DOHH2 (cell line): ENCODE measurements around the gene RGS17.

ENCODE experiments used
- EZH2phosphoT487 ChIP-seq: fragments of 200-600 bp; sonication (generic); IDR thresholded peaks from 2 replicates; pipeline ENCODE4 v1.6.1; 2017; ENCODE audit warnings: borderline replicate concordance, mild to moderate bottlenecking, antibody characterized with exemption, low read length, moderate library complexity, mixed read lengths
- TF ChIP-seq, protein P1 (sequence below): fragments of 200-600 bp; sonication (generic); IDR thresholded peaks from one replicate; pipeline ENCODE4 v1.5.1; 2014; ENCODE audit warnings: antibody characterized with exemption, mild to moderate bottlenecking, low read depth, low read length; ENCODE audit not compliant: poor library complexity, severe bottlenecking

DNA sequence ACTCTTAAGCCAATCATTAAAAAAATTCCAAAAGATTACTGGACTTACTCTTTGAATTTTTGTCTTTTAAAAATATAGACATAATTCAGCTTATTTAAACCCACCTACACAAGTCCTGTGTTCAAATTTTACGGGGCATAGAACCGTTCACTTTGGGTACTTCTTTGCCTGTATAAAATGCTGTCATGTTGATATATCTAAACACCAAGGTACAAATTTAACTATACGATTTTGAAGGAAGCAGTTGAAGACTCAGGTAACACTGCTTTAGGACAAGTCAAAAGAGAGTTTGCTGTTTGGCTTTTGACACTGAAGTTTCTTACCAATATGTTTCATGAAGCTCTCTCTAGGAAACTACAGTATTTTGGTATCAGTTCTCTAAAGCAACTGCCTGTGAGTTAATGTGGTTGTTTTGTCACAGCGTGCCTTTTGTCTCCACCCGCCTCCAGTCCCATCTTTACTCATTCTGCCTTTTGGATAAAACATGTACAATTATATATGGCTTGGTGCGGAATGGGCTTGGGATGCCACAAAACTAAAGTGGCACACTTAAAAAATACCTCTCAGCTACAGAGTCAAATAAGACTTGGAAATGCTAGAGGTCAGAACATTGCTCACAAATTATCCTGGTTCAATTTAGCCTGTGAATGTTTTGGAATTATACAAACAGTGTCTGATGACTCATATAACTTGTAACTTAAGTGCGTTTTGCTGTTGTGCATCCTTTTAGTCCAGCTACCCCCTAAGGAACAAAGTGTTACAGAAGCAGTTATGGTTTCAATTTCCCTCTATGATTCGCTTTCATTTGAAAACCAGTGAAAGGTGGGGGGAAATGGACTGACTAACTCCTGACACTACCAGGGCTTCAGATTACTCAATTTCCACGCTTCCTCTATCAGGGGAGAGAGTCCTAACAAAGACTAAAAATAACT is 38.7 kb downstream of the RGS17 start:
- TF ChIP-seq, protein P1, sequence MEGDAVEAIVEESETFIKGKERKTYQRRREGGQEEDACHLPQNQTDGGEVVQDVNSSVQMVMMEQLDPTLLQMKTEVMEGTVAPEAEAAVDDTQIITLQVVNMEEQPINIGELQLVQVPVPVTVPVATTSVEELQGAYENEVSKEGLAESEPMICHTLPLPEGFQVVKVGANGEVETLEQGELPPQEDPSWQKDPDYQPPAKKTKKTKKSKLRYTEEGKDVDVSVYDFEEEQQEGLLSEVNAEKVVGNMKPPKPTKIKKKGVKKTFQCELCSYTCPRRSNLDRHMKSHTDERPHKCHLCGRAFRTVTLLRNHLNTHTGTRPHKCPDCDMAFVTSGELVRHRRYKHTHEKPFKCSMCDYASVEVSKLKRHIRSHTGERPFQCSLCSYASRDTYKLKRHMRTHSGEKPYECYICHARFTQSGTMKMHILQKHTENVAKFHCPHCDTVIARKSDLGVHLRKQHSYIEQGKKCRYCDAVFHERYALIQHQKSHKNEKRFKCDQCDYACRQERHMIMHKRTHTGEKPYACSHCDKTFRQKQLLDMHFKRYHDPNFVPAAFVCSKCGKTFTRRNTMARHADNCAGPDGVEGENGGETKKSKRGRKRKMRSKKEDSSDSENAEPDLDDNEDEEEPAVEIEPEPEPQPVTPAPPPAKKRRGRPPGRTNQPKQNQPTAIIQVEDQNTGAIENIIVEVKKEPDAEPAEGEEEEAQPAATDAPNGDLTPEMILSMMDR, result no peak
- no peak for TF ChIP-seq EZH2phosphoT487
